ENCODE data around the gene ANKRD63.

ANKRD63 gene

GRCh38 chr15:40245666-40246450 is 37.0 kb downstream of the ANKRD63 start:
- Histone ChIP-seq H3K9ac (ENCODE audit: low read depth, low read length, poor library complexity) (no peak overlapping the region), H3K14ac (ENCODE audit: low read length) (no peak overlapping the region), H2AK5ac (ENCODE audit: low read depth, low read length) (peak overlapping the region; percentile 20), H3K4me3 (ENCODE audit: low read length in 2 of 2) (no peak overlapping the region), H3K4me2 (ENCODE audit: insufficient read depth, low read length, poor library complexity, severe bottlenecking) (no peak overlapping the region), H4K8ac (ENCODE audit: low read depth, low read length) (no peak overlapping the region), H3K79me1 (ENCODE audit: low read depth, low read length) (no peaks in the 10 kb centered on the region), H3K27me3 (ENCODE audit: control insufficient read depth in 3 of 3, insufficient read depth in 3 of 3, low read depth in 1 of 3, low read length in 3 of 3) (peaks cover 0 to 34% (median 8%) of the 10 kb centered on the region in 3 experiments), H3K27ac (replicated peaks; ENCODE audit: low read length) (no peak overlapping the region), H3K36me3 (replicated peaks in 1 of 2; ENCODE audit: control insufficient read depth in 2 of 2, insufficient read depth in 2 of 2, low read length in 2 of 2) (no peaks in the 10 kb centered on the region), H2BK15ac (ENCODE audit: low read length) (no peak overlapping the region), H2BK12ac (ENCODE audit: low read length) (no peak overlapping the region), H3K4ac (ENCODE audit: low read length) (no peak overlapping the region), H2BK120ac (ENCODE audit: low read depth, low read length) (no peak overlapping the region), H2BK5ac (ENCODE audit: low read length) (no peak overlapping the region), H3K23ac (ENCODE audit: low read depth, low read length, poor library complexity) (no peak overlapping the region), H3K9me3 (replicated peaks in 1 of 2; ENCODE audit: control insufficient read depth in 2 of 2, insufficient read depth in 1 of 2, low read depth in 1 of 2, low read length in 2 of 2) (no peaks in the 10 kb centered on the region), H3K18ac (ENCODE audit: low read length) (peak overlapping the region; percentile 25), H3K4me1 (ENCODE audit: control insufficient read depth in 2 of 2, insufficient read depth in 1 of 2, low read depth in 1 of 2, low read length in 2 of 2) (peaks cover 3% of the 10 kb centered on the region in 2 donors), H4K91ac (ENCODE audit: low read depth, low read length, poor library complexity) (no peak overlapping the region), H2AFZ (ENCODE audit: low read length) (peak overlapping the region; percentile 71)
- no CpG with 5 or more reads among the region's 9 CpGs for WGBS, 2 donors (ENCODE audit: extremely low coverage in 2 of 2, insufficient read length in 2 of 2, insufficient replicate concordance in 1 of 2)
- no peak for DNase-seq (ENCODE audit: low spot score)

GRCh38 chr15:40244961-40245523 is 37.8 kb downstream of the ANKRD63 start:
- no CpG with 5 or more reads among the region's 5 CpGs for WGBS, 2 donors (ENCODE audit: extremely low coverage in 2 of 2, insufficient read length in 2 of 2, insufficient replicate concordance in 1 of 2)
- H3K27me3 ChIP-seq (ENCODE audit: control insufficient read depth in 3 of 3, insufficient read depth in 3 of 3, low read depth in 1 of 3, low read length in 3 of 3): peaks cover 0 to 40% (median 4%) of the 10 kb centered on the region in 3 experiments
- DNase-seq (ENCODE audit: low spot score): no peak

GRCh38 chr15:40243126-40243810 is 39.6 kb downstream of the ANKRD63 start:
- H3K4me2 ChIP-seq (ENCODE audit: insufficient read depth, low read length, poor library complexity, severe bottlenecking): no peak overlapping the region
- no peak overlapping the region for H3K9ac ChIP-seq (ENCODE audit: low read depth, low read length, poor library complexity)
- H3K27me3 ChIP-seq (ENCODE audit: control insufficient read depth in 3 of 3, insufficient read depth in 3 of 3, low read depth in 1 of 3, low read length in 3 of 3): peaks cover 0 to 42% (median 6%) of the 10 kb centered on the region in 3 experiments
- no peak overlapping the region for H3K4ac ChIP-seq (ENCODE audit: low read length)
- whole genome bisulfite sequencing, 2 donors (ENCODE audit: extremely low coverage in 2 of 2, insufficient read length in 2 of 2, insufficient replicate concordance in 1 of 2): no CpG with 5 or more reads among the region's 9 CpGs
- H2BK5ac ChIP-seq (ENCODE audit: low read length): no peak overlapping the region
- no peak overlapping the region for H3K4me3 ChIP-seq (ENCODE audit: low read length in 2 of 2)
- no peak overlapping the region for H2BK120ac ChIP-seq (ENCODE audit: low read depth, low read length)
- no peak overlapping the region for H2BK15ac ChIP-seq (ENCODE audit: low read length)
- H3K18ac ChIP-seq (ENCODE audit: low read length): no peak overlapping the region
- H4K8ac ChIP-seq (ENCODE audit: low read depth, low read length): no peak overlapping the region
- H4K91ac ChIP-seq (ENCODE audit: low read depth, low read length, poor library complexity): no peak overlapping the region
- no peaks in the 10 kb centered on the region for H3K79me1 ChIP-seq (ENCODE audit: low read depth, low read length)
- H3K9me3 ChIP-seq (replicated peaks in 1 of 2; ENCODE audit: control insufficient read depth in 2 of 2, insufficient read depth in 1 of 2, low read depth in 1 of 2, low read length in 2 of 2): no peaks in the 10 kb centered on the region
- peaks cover 9 to 14% of the 10 kb centered on the region in 2 donors for H3K4me1 ChIP-seq (ENCODE audit: control insufficient read depth in 2 of 2, insufficient read depth in 1 of 2, low read depth in 1 of 2, low read length in 2 of 2)
- H2AFZ ChIP-seq (ENCODE audit: low read length): no peak overlapping the region
- H3K36me3 ChIP-seq (replicated peaks in 1 of 2; ENCODE audit: control insufficient read depth in 2 of 2, insufficient read depth in 2 of 2, low read length in 2 of 2): no peaks in the 10 kb centered on the region
- H2AK5ac ChIP-seq (ENCODE audit: low read depth, low read length): no peak overlapping the region
- no peak for DNase-seq (ENCODE audit: low spot score)
- H3K23ac ChIP-seq (ENCODE audit: low read depth, low read length, poor library complexity): no peak overlapping the region
- no peak overlapping the region for H2BK12ac ChIP-seq (ENCODE audit: low read length)
- no peak overlapping the region for H3K27ac ChIP-seq (replicated peaks; ENCODE audit: low read length)
- H3K14ac ChIP-seq (ENCODE audit: low read length): no peak overlapping the region

More at GRCh38 chr15:40244961-40245523, 37.8 kb downstream of the ANKRD63 start:
- no peak overlapping the region for H3K4me3 ChIP-seq (ENCODE audit: low read length in 2 of 2)
- no peak overlapping the region for H3K9ac ChIP-seq (ENCODE audit: low read depth, low read length, poor library complexity)
- no peaks in the 10 kb centered on the region for H3K79me1 ChIP-seq (ENCODE audit: low read depth, low read length)
- H4K91ac ChIP-seq (ENCODE audit: low read depth, low read length, poor library complexity): no peak overlapping the region
- no peak overlapping the region for H2BK120ac ChIP-seq (ENCODE audit: low read depth, low read length)
- H3K27ac ChIP-seq (replicated peaks; ENCODE audit: low read length): no peak overlapping the region
- H3K14ac ChIP-seq (ENCODE audit: low read length): no peak overlapping the region
- no peak overlapping the region for H2BK15ac ChIP-seq (ENCODE audit: low read length)
- H2BK12ac ChIP-seq (ENCODE audit: low read length): no peak overlapping the region
- H3K23ac ChIP-seq (ENCODE audit: low read depth, low read length, poor library complexity): no peak overlapping the region
- peak overlapping the region; percentile 20 for H2AK5ac ChIP-seq (ENCODE audit: low read depth, low read length)
- peaks cover 1 to 3% of the 10 kb centered on the region in 2 donors for H3K4me1 ChIP-seq (ENCODE audit: control insufficient read depth in 2 of 2, insufficient read depth in 1 of 2, low read depth in 1 of 2, low read length in 2 of 2)
- peak overlapping the region; percentile 71 for H2AFZ ChIP-seq (ENCODE audit: low read length)
- H3K18ac ChIP-seq (ENCODE audit: low read length): no peak overlapping the region
- H2BK5ac ChIP-seq (ENCODE audit: low read length): no peak overlapping the region
- no peak overlapping the region for H3K4ac ChIP-seq (ENCODE audit: low read length)
- H4K8ac ChIP-seq (ENCODE audit: low read depth, low read length): no peak overlapping the region
- H3K9me3 ChIP-seq (replicated peaks in 1 of 2; ENCODE audit: control insufficient read depth in 2 of 2, insufficient read depth in 1 of 2, low read depth in 1 of 2, low read length in 2 of 2): no peaks in the 10 kb centered on the region
- H3K4me2 ChIP-seq (ENCODE audit: insufficient read depth, low read length, poor library complexity, severe bottlenecking): no peak overlapping the region
- no peaks in the 10 kb centered on the region for H3K36me3 ChIP-seq (replicated peaks in 1 of 2; ENCODE audit: control insufficient read depth in 2 of 2, insufficient read depth in 2 of 2, low read length in 2 of 2)

GRCh38 chr15:40242601-40243000 is 40.3 kb downstream of the ANKRD63 start:
- Histone ChIP-seq H3K4me2 (ENCODE audit: insufficient read depth, low read length, poor library complexity, severe bottlenecking) (no peak overlapping the region), H3K27ac (replicated peaks; ENCODE audit: low read length) (no peak overlapping the region), H3K79me1 (ENCODE audit: low read depth, low read length) (no peaks in the 10 kb centered on the region), H3K23ac (ENCODE audit: low read depth, low read length, poor library complexity) (no peak overlapping the region), H4K8ac (ENCODE audit: low read depth, low read length) (peak overlapping the region; percentile 45), H2BK15ac (ENCODE audit: low read length) (no peak overlapping the region), H4K91ac (ENCODE audit: low read depth, low read length, poor library complexity) (no peak overlapping the region), H2BK12ac (ENCODE audit: low read length) (no peak overlapping the region), H3K14ac (ENCODE audit: low read length) (no peak overlapping the region), H2AK5ac (ENCODE audit: low read depth, low read length) (peak overlapping the region; percentile 53), H3K4ac (ENCODE audit: low read length) (no peak overlapping the region), H2BK5ac (ENCODE audit: low read length) (no peak overlapping the region), H2AFZ (ENCODE audit: low read length) (no peak overlapping the region), H3K9me3 (replicated peaks in 1 of 2; ENCODE audit: control insufficient read depth in 2 of 2, insufficient read depth in 1 of 2, low read depth in 1 of 2, low read length in 2 of 2) (no peaks in the 10 kb centered on the region), H3K4me3 (ENCODE audit: low read length in 2 of 2) (no peak overlapping the region), H3K18ac (ENCODE audit: low read length) (no peak overlapping the region), H3K9ac (ENCODE audit: low read depth, low read length, poor library complexity) (no peak overlapping the region), H3K36me3 (replicated peaks in 1 of 2; ENCODE audit: control insufficient read depth in 2 of 2, insufficient read depth in 2 of 2, low read length in 2 of 2) (no peaks in the 10 kb centered on the region), H3K27me3 (ENCODE audit: control insufficient read depth in 3 of 3, insufficient read depth in 3 of 3, low read depth in 1 of 3, low read length in 3 of 3) (peaks cover 0 to 42% (median 9%) of the 10 kb centered on the region in 3 experiments), H3K4me1 (ENCODE audit: control insufficient read depth in 2 of 2, insufficient read depth in 1 of 2, low read depth in 1 of 2, low read length in 2 of 2) (peaks cover 9 to 14% of the 10 kb centered on the region in 2 donors), H2BK120ac (ENCODE audit: low read depth, low read length) (no peak overlapping the region)
- DNase-seq (ENCODE audit: low spot score): no peak
- no CpG with 5 or more reads among the region's 5 CpGs for WGBS, 2 donors (ENCODE audit: extremely low coverage in 2 of 2, insufficient read length in 2 of 2, insufficient replicate concordance in 1 of 2)
